ENCODE measurements around the gene TAF3.

TAF3 gene

GRCh38 chr10:8032558-8032957 is 214.3 kb downstream of the TAF3 start:
- DNase-seq (ENCODE audit: low read depth in 2 of 2), result no peak

GRCh38 chr10:8033812-8034465 is 215.6 kb downstream of the TAF3 start:
- no peak for DNase-seq (ENCODE audit: low read depth in 2 of 2)

DNA sequence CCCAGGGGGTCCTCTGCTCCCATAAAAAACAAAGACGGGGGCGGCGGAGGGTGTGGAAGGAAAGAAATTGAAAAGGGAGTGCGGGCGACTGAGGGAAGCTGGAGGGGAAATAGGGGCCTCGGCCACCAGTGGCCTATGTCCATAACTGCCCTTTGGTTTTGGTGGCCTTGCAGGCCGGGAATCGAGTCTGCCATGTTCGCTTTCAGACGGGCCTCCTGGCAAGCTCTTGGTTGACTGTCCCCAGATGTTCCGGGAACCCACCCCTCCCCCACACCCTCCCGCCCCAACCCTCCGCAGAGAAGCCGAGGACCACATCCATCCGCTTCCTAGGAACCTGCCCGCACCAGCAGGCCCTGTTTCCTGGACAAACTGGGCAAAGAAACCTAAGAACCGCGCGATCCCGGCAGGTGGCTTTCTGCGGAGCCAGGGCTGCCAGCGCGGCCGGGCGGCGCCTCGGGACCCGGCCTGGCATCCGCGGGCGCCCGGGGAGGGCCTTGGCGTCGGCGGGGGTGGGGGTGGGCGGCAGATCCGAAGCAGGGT is 216.2 kb downstream of the TAF3 start:
- no peak for DNase-seq (ENCODE audit: low read depth in 2 of 2)

DNA sequence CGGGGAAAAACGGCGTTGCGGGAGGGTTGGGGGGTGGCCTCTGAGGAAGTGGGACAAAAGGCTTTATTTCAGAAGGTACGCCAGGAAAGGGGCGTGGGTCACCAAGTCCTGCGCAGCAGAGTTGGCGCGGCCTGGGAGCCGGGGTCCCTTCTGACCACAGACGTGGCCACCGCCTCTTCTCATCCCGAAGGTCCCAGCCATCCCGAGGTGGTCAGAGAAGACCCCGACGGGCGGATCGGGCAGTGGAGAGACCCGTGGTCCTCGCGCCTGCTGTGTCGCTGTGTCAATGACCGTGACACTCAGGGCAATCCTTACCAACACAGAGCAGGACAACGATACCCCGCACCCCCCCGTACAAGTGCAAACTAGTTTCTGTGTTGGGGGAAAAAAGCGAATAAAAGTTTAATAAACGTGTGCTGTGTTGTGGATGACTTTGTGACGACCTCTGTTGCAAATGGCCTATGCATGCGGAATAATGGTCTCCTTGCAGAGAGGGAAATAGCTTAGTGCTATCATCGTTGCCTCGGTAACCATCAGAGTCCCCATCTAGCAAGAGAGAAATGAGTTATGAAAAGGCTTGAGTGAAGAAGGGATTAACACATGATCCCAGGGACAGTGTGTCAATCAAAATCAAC is 216.8 kb downstream of the TAF3 start:
- no peak for DNase-seq (ENCODE audit: low read depth in 2 of 2)

DNA sequence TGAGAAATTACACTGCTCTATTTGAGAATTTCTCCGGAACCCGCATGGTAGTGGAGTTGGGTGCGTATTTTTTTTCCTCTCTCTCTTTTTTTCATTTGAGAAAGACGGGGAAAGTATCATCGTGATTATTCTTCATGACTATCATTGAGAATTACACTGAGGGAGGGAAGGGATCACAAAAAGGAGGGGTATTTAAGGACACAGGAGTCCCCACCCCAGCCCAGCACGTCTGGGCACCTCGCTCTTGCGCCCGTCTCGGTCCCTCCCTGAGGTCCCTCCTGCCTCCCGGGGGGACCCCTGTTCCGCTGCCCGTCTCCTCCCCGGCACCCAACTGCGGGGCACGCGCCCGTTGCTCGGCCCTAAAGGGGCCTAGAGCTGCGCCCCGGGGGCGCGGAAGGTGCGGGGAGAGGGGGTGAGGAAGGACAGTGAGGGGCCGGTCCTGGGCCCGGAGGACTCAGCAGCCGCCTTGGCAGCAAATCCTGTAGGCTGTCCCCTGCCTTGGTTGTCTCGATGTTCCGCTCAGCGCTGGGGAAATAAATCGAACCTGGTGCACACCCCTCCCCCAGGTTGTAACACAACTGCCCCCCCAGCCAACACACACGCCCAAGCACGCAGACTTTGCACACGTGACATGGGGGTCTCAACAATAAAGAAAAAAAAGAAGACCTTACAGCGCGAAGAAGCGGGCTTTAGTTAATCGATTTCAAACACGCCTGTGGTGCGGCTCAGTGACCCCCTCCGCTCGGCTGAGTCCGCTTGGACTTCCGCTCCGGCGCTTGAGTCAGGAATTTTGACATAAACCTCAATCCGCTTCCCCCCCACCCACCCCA is 217.6 kb downstream of the TAF3 start:
- DNase-seq (ENCODE audit: low read depth in 2 of 2), result no peak

GRCh38 chr10:8036506-8037198 is 218.3 kb downstream of the TAF3 start:
- DNase-seq (ENCODE audit: low read depth in 2 of 2), result no peak

GRCh38 chr10:8037199-8037801 is 219.0 kb downstream of the TAF3 start:
- DNase-seq (ENCODE audit: low read depth in 2 of 2), result no peak

DNA sequence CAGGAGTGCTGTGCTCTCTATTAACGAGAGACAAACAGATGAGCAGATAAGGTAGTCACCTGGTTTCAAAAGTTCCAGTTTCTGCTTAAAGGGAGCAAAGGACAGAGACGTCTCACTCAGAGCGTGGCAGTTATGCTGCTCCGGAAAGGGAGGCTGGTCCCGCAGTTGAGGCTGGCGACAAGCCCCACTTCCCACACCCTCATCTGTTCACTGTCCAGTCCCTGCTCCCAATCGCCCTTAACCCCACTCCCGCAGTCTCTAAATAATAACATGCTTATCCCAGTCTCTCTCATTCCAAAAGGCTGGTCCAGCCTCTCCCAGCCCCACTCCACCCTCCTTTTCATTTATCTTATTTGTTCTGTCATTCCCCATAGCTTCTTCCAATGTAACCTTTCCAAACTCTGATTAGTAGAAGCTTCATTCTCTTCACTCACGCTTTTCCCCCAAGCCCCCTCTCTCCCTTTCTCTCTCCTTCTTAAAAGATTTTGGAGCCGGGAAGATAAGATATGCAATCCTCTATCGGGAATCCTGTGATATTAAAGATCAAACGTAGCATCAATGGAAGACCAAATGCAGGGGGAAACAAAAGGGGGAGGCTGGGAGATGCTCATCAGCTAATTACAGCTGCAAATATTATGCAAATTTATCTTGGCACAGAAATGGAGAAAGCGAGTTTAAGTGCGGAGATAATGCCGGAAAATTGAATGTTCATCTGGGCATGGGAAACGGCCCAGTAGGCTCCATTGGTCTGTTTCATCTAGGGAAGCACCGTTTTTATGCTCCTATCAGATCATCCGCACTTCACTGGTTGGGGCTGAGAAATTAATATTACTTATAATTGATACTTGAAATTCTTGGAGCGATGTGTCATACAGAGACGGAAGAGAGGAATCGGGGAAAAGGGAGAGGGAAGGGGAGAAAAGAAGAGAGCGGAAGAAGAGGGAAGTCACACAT is 219.9 kb downstream of the TAF3 start:
- DNase-seq (ENCODE audit: low read depth in 2 of 2), result no peak

- DNase-seq (ENCODE audit: low read depth in 2 of 2), result no peak
Observed at GRCh38 chr10:8039321-8039881, 221.1 kb downstream of the TAF3 start.

- DNase-seq (ENCODE audit: low read depth in 2 of 2), result no peak
Observed at GRCh38 chr10:8040651-8041050, 222.3 kb downstream of the TAF3 start.

DNA sequence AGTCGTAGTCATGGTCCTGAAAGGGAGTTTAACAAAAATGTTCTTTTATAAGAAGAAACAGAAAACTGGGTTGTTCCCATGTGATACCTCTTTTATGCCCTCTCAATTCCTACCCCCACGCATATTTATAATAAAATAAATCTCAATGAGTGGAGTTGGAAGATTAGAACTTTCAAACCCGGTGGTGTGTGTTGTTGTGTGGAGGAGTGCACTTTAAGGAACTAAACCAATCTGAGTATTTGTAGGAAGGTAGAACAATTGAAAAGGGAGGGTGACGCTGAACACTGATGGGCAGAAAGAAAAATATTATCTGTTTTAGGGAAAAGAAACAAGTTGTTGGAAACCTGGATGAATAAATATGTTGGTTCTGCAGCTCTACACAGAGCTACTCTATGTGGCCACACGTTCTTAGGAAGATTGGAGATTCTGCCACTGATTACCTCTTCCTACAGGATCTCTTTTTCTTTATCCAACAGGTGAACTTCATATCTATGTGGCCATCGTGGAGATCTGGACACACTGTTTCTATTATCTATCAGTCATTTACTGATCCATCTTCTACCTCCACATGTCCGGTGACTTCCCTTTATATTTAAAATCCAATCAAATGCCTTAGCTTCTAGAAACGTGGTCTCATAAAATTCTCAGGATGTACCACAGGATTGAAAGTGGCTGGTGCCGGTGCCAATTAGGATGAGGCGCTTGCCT is 223.1 kb downstream of the TAF3 start:
- DNase-seq (ENCODE audit: low read depth in 2 of 2), result no peak

DNA sequence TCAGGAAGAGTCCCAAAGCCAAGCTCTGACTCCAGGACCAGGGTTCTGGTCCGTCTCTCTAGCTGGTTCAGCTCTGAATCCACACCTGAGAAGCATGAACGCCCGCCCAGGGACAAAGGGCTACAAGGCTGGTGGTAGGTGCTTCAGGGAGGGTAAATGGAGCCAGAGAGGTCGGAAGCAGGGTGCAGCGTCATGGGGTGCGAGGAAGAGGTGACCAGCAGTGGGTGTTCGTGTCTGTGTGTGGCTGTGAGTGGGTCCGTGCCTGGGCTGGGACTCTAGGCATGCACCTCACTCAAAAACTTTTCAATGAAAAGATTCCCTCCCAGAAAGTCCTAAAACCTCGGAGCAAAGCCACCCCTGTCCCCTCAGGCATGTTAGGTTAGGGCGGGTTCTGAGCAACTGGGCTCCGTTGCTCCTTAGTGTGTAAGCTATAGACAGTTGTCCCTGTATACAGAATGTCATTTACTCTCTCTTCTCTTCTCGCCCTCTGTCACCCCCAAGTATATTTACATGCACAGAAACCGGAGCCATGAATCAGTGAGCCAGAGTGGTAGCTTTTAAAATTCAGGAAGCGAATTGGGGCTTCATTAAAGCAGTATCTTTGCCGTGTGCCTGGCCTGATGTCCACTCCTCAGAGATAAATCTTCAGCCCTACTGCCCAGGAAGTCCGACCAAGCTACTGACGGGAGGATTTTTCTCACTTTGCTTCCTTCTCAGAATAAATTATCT is 223.9 kb downstream of the TAF3 start:
- DNase-seq (ENCODE audit: low read depth in 2 of 2), result no peak

GRCh38 chr10:8042721-8043568 is 224.6 kb downstream of the TAF3 start:
- no peak for DNase-seq (ENCODE audit: low read depth in 2 of 2)

- no peak for DNase-seq (ENCODE audit: low read depth in 2 of 2)
Observed at GRCh38 chr10:8043569-8044306, 225.4 kb downstream of the TAF3 start.

DNA sequence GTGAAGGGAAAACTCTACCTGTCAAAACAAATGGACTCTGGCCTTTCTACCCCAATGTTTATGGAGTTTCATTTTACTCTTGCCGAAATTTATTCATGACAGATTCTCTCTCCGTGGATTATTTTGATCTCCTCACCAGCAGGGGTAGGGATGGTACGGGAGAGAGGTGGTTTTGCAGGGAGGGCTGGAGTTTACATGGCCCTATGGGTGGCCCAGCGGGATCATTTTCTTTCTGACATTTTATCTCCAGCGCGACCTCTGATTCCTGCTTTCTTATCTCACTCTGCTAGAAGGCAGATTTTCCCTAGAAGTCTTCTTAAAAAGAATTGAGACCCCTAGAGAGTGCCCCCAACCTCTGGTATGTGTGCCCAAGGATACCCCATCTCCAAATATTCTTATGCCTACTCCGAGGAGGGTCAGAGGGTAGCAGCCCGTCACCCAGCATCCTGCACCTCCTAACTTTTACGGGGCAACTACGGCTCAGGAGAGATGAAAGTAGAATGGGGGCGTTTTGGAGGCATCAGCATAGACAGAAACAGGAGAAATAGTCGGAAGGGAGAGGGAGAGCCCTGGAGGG is 226.1 kb downstream of the TAF3 start:
- no peak for DNase-seq (ENCODE audit: low read depth in 2 of 2)

GRCh38 chr10:8044908-8045725 is 226.8 kb downstream of the TAF3 start:
- DNase-seq (ENCODE audit: low read depth in 2 of 2), result no peak
